ENCODE measurements around the gene SEMA3F. TPM values are rescaled to one million over a fixed set of nuclear protein-coding genes. Genes with fewer than 3 reads are reported as not detected.
A peak's percentile ranks its signal among the peaks of the same experiment; 100 is the strongest.
"Not testable (repeated sequence)": the region's sequence is repeated elsewhere in the genome, so short reads cannot be mapped to it uniquely, and the experiment has no call there.

Gene SEMA3F
- total RNA-seq, 1 experiment from 2014 or later, result 1.5 TPM

DNA sequence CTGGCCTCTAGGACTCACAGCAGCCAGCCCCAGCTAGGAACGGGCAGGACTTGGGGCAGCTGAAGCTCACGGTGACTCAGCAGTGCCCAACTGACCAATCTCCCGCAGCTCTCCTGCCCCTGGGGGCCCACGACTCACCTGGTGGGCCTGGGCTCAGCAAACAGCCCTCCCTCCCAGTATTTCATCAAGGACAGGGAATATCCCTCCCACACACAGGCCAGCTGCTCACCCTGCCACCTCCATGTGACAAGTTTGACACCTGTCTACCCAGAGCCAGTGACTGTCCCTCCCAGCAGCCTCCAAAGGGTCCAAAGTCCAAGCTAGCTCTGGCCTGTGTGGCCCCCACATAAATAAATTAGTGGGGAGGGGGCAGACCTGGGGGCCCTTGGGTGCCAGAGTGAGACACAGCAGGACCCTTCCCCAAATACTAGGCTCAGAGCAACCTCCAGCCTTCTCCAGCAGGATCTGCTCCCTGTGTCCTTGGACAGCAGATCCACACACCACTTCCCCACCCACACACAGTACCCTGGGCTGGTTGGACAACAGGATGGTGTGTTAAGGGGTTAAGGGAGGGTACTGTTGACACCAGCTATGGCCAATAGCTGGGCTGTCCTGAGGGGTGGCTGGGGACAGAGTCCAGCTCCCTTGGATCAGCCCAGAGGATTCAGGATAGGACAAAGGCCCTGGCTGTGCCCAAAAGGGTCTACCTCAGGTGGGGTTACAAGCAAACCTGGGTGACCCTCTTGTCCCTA, 40.6 kb downstream of the SEMA3F start:
- in situ Hi-C loops (cut with HindIII; ENCODE audit: low pct_unique_long_range_greater_than_20kb, low sequenced_read_pairs), result no loop called here
- no peak for DNase-seq (ENCODE audit: low read depth, low spot score)

DNA sequence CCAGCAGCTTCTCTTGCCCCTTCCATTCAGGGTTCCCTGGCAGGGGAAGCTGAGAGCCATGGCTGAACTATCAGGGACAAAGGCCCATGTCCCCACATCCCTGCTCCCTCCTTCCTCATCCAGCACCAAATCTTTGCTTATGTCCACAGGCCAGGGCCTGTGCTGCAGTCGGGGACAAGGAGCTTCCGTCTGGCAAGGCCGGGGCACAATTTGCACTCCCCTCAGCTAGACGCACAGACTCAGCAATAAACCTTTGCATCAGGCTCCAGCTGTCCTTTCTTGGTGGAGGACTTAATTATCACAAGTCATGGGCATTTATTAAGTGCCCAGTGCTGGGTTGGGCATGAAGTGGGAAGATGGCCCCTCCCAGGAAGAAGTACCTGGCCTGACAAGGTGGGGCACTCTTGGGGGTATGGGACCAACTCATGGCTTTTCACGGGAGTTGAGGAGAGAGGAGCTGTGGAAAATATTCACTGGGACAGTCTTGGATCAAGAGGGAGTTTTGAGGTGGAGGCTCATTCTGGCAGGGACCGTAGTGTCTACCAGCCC, 41.2 kb downstream of the SEMA3F start:
- in situ Hi-C loops (cut with HindIII; ENCODE audit: low pct_unique_long_range_greater_than_20kb, low sequenced_read_pairs), result no loop called here
- DNase-seq (ENCODE audit: low read depth, low spot score), result no peak

DNA sequence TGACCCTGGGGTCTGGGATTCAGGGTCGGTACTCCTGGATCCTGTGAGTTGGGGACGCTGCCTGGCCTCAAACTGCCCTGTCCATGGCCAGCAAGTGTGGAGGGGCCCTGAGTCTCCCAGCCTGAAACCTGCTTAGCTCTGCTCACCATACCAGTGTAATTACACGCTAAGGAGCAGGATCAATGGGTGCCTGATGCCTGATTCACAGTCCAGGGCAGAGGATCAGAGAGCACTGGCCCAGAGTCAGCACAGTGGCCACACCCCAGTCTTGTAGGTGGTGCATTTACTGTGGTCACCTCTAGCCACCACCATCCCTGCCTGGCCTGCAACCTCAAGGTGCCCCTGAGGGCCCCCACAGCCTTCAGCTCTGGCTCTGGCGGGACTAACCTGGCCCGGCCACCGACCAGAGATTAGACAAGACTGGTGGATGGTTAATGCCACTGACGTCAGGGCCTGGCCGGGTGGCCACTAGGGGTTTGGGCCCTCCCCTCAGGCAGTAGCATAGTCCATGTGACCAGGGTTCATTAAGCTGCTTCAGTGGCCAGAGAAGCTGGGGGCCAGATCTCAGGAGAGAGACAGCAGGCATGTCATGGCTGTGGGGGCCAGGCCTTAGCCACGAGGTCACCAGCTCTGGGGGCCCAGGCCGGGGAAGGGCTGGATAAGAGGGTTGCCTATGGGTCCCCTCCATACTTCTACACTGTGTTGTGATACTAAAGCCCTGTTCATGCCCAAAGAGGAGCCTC, 46.6 kb downstream of the SEMA3F start:
- in situ Hi-C loops (cut with HindIII; ENCODE audit: low pct_unique_long_range_greater_than_20kb, low sequenced_read_pairs), result no loop called here
- DNase-seq (ENCODE audit: low read depth, low spot score), result peak; percentile 43

DNA sequence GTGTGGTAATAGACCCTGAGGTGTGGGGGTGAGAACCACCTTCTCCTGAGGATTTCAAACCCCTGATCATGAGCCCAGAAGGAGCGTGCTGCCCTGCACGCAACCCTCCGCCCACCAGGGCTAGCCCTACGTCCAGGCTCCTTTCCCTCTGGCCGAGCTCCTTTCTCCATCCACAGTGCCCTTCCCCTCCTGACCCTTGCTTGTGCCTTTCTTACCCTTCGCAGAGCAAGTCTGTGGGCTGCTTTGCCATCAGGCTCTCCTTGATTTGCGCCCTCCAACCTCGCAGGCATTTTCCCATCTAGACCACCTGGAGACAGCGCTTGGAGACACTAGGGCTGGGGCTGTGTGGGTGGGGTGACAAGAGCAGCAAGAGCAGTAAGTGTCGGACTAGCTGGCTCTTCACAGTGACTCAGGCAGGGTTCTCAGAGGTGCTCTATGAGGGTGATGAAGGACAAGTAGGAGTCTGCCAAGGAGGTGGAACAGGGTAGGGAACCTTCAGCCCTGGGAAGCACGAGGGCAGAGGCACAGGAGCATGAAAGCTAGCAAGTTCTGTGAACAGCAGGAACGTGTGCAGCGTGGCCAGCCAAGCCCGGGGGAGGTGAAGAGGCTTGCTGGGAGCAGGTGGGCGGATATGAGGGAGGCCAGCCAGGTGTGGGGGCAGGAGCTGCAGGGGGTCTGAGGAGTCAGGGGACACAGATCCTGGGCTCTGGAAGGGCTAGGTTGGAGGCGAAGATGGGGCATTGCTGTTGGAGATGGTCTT, 47.4 kb downstream of the SEMA3F start:
- in situ Hi-C loops (cut with HindIII; ENCODE audit: low pct_unique_long_range_greater_than_20kb, low sequenced_read_pairs), result no loop called here

DNA sequence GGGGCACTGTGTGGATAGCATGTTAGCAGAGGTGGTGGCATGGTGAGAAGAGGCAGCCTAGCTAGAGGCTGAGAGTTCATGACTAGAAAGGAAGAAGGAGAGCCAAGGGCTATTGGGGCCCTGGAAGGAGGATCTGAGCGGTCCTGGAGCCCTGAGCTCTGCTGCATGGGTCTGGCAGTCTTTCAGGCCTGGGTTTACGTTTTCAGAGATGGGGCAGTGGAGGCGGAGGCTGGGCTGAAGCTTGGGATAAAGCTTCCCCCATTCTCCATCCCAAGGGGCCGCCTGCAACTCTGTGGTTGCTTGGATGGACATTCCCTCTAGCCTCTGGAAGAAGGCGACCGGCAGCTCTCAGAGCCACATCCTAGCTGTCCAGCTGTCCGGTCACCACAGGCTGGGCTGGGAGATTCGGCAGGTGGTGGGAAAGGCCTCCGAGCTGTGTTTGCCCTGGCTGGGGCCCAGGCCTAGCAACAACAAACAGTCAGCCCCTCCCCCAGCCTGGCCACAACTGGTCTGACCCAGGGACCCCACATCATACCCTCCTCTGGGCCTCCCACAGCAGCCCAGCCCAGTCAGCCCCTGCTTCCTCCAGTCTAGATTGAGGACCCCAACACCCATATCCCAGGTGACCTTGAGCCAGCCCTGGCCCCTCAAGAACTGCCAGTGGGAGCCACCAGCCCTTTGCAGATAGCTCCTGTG, 48.1 kb downstream of the SEMA3F start:
- no peak for DNase-seq (ENCODE audit: low read depth, low spot score)
- in situ Hi-C loops (cut with HindIII; ENCODE audit: low pct_unique_long_range_greater_than_20kb, low sequenced_read_pairs), result no loop called here

More for the DNA sequence above, 47.4 kb downstream of the SEMA3F start:
- DNase-seq (ENCODE audit: low read depth, low spot score), result no peak

DNA sequence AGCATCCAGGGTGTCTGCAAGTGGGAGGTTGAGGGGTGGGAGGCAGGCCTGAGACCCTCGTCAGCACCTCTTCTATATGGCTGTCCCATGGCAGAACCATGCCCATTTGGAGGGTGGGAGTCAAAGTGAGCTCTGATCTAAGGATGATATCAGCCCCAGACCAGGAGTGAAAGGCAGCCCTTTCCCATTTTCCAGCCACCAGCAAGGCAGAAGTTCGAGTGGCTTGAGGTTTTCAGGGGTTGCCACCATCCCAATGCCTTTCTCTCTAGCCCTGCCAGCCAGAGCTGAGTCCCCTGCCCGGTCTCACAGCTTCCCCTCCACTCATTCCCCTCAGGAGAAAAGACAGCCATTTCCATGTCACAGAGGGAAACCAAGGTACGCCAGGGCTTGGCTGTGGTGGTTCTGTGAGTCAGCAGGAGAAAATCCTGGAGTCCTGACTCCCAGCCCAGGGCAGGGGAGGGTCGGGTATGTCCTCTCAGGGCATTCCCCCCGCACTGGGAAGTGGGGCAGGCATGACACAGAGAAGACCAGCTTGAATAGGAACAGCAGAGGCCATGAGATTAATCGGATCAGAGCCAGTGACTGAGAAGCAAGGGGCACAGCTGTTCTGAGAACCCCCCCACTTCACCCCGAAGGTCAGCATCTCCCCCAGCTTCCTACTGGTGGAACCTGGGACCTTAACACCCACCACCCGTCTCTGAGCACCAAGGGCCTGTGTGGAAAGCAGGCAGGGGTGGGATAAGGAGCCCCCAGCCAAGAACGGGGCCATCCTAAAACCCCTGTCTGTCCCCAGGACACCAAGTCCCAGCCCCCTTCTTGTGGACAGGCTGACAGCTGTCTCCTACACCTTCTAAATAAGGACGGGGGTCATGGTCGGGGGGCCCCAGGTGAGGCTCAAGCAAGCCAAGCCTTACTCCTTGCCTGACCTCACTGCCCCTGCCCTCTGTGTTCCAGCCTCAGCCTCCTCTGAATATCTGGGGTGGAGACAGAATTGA, 49.0 kb downstream of the SEMA3F start:
- in situ Hi-C loops (cut with HindIII; ENCODE audit: low pct_unique_long_range_greater_than_20kb, low sequenced_read_pairs), result no loop called here
- no peak for DNase-seq (ENCODE audit: low read depth, low spot score)

DNA sequence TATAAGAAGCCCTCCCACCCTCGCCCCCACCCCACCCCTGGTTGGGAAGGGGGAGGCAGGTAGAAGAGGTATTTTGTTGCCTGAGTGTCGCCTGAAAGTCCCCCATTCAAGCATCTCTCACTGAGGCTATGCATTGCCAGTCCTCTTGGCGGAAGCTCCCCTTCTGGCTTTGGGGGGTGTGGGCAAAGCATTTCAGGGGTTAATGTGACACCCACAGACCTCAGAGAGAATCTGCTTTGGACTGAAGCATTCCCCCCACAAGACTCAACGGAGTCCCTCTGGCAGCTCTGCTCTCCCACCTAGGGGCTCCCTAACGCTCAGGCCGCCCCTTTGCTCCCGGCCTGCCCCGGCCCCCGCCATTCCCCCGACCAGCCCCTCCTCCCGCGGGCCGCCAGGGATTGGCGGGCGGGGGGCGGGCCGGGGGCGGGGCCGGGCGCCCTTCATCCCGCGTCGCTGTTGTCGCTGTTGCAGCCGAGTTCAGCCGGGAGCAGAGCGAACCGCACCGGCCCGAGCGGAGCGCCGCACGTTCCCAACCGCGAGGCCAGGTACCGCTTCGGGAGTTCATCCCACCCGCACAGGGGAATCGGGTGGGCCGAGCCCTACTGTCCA, 49.8 kb downstream of the SEMA3F start, which contains the start of gene SLC38A3:
TSS of gene SLC38A3 (plus strand) at position 468 of the 609 bp plus-strand sequence. CDS start 8,929 bp downstream, outside the sequence.
- in situ Hi-C loops (cut with HindIII; ENCODE audit: low pct_unique_long_range_greater_than_20kb, low sequenced_read_pairs), result no loop called here
- DNase-seq (ENCODE audit: low read depth, low spot score), result no peak

DNA sequence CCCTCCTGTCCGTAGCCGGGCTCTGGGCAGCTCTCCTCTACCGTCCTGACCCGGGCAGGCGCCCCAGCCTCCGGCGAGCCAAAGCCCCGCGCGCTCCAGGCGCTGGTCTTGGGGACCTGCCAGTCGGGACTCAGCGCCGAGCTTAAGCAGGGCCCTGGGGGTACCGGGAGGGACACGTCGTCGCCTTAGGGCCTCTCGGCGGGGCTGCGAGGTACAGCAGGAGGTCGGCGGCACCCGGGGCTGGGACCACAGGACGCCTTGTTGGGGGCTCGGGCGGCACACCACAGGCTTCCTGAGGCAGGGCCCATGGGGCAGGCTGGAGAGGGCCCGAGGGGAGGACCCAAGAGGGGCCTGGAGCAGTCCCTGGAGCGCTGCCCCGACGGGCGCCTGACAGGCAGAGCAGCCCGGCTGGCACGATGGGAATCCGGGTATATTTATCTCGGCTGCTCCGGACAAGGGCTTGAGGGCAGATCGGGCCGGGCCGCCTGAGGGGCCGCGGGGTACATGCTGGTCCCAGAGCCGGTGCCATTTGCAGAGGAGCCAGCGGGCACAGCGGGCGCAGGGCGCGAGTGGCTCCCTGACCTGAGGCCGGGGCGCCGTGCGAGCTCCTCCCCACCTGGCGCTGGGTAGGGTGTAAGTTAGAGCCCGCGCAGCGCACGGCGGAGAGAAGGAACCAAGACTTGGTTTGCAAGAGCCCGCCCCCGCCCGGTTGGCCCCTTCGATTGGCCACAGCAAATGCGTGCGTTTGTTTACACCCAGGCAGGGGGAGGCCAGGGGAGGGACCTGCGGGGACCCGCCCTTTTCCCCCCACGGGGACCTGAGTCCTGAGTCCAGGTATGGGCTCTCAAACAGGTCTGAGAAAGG, 50.5 kb downstream of the SEMA3F start:
- no peak for DNase-seq (ENCODE audit: low read depth, low spot score)

DNA sequence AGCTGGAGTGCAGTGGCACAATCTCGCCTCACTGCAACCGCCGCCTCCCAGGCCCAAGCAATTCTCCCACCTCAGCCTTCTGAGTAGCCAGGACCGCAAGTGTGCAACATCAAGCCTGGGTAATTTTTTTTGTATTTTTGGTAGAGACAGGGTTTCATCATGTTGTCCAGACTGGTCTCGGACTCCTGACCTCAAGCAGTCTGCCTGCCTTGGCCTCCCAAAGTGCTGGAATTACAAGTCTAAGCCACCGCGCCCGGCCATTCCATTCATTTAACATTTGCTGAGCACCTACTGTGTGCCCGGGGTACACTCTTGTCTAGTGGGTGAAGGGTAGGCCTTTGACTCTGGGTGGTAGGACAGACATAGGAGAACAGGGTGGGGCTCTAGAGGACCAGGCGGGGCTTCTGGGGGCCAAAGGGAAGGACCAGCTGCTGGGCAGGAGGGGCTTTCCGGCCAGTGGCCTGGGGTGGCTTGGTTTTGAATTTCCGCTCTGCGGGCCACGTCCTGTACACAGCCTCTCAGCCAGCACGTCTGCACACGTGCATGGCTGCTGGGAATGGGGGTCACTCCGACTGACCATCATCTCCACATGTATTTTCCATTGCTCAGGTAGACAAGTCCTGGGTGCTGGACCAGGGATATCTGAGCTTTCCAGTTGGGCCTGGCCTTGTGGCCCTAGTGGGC, 52.4 kb downstream of the SEMA3F start:
- in situ Hi-C loops (cut with HindIII; ENCODE audit: low pct_unique_long_range_greater_than_20kb, low sequenced_read_pairs), result no loop called here
- no peak for DNase-seq (ENCODE audit: low read depth, low spot score)

More for the DNA sequence above, 50.5 kb downstream of the SEMA3F start:
- in situ Hi-C loops (cut with HindIII; ENCODE audit: low pct_unique_long_range_greater_than_20kb, low sequenced_read_pairs), result no loop called here

DNA sequence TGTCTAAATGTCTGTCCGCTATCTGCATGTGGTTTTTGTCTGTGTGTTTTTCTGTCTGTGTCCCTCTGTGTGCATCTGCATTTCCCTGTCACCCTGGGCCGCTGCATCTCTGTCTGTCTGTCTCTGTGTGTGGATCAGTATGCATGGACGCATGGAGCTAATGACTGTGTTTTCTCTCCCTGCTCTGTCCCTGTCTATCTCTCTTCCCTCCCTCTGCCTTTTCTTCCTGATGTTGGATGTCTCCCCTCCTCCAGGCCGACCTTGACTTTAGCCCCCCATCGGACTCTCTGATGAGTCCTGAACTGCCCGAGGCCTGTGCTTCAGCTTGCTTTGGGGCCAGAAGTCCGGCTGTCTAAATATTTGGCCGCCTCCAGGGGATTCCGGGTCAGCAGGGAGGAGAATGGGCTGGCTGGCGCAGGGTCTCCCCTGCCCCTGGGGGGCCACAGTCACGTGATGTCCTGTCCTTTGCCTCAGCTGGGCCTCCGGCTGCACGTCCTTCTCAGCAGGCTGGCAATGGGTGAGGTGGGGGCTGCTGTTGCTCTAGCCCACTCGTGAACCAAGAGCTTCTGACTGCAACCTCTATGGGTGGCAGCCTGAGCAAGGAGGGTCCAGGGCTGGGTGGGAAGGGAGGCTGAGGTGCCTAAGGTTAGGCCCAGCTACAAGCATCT, 53.7 kb downstream of the SEMA3F start:
- in situ Hi-C loops (cut with HindIII; ENCODE audit: low pct_unique_long_range_greater_than_20kb, low sequenced_read_pairs), result no loop called here
- DNase-seq (ENCODE audit: low read depth, low spot score), result no peak

DNA sequence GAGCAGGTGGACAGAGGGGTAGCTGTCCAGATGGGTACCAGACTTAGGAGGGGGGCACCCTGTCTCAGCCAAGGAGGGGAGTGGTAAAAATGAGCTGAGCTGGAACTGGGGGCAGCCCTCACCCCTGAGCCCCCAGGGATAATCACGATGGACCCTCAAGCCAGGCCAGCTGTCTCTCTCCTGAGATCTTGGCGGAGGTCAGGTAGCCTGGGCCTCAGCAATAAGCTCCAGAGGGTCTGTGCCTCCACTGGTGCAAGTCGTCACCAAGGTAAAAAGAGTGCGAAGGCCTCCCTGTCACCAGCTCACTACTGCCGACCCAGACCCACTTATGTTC, 55.0 kb downstream of the SEMA3F start:
- in situ Hi-C loops (cut with HindIII; ENCODE audit: low pct_unique_long_range_greater_than_20kb, low sequenced_read_pairs), result no loop called here
- no peak for DNase-seq (ENCODE audit: low read depth, low spot score)

DNA sequence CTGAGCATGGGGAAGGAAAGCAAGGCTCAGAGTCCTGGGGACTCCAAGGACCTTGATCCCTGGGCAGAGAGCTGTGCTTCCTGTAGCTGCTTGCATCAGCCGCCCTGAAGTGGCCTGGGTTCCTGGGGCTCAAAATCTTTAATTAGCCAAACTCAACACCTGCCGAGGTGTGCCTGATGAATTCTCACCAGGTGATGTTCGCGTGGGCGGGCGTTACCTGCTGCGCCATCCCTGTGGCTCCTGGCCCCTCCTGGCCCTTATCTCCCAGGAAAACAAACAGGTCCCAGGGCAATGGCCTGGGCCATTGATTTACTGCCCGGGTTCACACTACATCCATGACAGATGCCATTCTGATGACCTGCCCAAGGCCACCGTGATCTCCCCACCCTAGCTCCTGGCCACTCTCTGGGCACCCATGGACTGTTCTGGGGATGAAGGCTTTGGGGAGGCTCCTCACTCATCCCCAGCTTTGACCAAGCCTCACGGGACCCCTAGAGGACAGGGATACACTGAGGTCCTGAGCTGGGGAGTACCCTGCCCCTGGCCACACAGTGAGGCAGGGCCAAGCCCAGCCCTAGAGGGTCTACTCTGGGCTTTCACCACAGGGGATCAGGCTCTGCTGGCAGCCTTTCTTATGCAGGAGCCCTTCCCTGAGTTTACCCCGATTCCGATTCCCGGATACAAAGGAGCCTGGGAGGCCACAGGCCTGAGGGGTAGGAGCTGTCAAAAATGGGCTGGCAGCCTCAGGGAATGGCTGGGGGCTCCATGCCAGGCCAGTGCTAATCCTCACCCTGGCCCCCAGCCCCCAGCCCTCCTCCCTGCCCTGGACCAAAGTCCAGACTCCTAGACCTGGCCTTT, 55.6 kb downstream of the SEMA3F start:
- DNase-seq (ENCODE audit: low read depth, low spot score), result no peak
- in situ Hi-C loops (cut with HindIII; ENCODE audit: low pct_unique_long_range_greater_than_20kb, low sequenced_read_pairs), result no loop called here

DNA sequence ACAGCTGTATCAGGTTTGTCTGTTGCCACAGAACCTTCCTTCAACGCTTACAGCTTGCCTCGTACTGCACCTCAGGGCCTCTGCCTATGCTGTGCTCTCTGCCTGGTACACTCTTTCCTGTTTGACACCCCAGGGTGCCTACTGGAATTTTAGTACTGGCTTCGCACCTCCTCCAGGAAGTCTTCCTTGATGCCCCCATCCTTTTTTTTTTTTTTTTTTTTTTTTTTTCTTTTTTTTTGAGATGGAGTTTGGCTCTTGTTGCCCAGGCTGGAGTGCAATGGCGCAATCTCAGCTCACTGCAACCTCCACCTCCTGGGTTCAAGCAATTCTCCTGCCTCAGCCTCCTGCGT, 56.2 kb downstream of the SEMA3F start:
- in situ Hi-C loops (cut with HindIII; ENCODE audit: low pct_unique_long_range_greater_than_20kb, low sequenced_read_pairs); DNase-seq (ENCODE audit: low read depth, low spot score): not testable (repeated sequence)

DNA sequence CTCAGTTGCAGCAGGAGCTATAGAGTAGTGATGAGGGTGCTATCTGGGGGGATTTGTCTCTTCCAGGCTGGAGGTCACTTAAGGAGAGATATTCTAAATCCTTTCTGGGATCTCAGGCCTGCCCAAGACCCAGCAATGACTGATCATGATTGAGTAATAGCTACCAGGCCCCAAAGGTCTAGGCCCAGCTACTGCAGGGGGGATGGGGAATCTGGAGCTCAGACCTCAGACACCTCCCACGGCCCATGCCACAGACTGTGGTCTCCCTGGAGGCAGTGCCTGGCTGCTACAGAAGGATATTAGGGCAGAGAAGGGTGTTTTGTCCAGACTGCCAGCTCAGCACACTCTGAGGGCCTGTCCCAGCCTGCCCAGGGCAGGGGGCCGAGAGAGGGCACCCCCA, 56.8 kb downstream of the SEMA3F start:
- DNase-seq (ENCODE audit: low read depth, low spot score), result no peak
- in situ Hi-C loops (cut with HindIII; ENCODE audit: low pct_unique_long_range_greater_than_20kb, low sequenced_read_pairs), result no loop called here

Data from SK-MEL-5 (cell line).